GM23248 (cell line): ENCODE data around the gene FCN3.

ENCODE experiments used
- EZH2 ChIP-seq: fragments of 200-600 bp; sonication (generic); IDR thresholded peaks from 2 replicates; pipeline ENCODE4 v1.6.1; 2018; ENCODE audit warnings: antibody characterized with exemption, mild to moderate bottlenecking; ENCODE audit not compliant: insufficient read depth, poor library complexity, severe bottlenecking
- EZH2phosphoT487 ChIP-seq: fragments of 200-600 bp; sonication (generic); IDR thresholded peaks from 2 replicates; pipeline ENCODE4 v1.6.1; 2018; ENCODE audit warnings: antibody characterized with exemption, moderate library complexity, mild to moderate bottlenecking, low read depth; ENCODE audit not compliant: insufficient read depth

DNA sequence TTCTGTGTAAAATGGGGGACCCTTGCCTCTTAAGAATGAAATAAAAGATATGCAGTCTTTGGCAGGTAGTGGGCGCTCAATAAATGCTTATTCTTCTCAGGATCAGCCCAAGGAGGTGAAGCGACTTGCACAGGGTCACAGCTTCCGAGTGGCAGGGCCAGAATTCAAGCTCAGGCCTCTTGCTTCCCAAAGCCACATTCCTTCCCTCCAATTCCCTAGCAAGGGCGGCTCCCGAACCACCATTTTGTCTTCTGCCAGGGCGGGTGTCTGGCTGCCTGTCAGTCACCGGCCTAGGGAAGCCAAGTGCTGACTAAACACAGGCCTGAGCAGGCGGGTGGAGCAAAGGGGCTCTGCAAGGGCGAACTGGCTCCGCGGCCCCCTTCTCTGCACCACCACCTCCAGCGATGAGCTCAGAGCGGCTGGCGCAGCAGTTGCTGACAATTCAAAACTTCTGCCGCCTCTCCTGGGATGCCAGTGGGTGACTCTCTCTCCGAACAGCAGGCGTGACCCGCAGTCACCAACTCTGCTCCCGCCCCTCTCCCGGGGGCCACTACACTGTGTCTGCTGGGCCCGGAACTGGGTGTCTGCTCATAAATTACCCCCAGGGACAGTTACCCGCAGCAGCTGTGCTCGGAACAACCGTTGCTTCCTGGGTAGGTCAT is 28.6 kb upstream of the FCN3 start:
- TF ChIP-seq EZH2 = no peak
- no peak for TF ChIP-seq EZH2phosphoT487
